NK-92 treated with Interleukin-12 subunit alpha and Interleukin-12 subunit beta, amount 100 ng/mL, for 24 hours (cell line): ENCODE results near the gene DCLRE1B.

Source experiments
- DNase-seq: peaks from one replicate; lab custom pipeline; 2025; lab: John Stamatoyannopoulos, UW

The DCLRE1B gene

GRCh38 chr1:113928187-113928930, 23.2 kb downstream of the DCLRE1B start:
- no peak for DNase-seq

- peak; percentile 85 for DNase-seq
Measured at GRCh38 chr1:113928941-113929749, 24.0 kb downstream of the DCLRE1B start, which contains the start of gene HIPK1. Gene HIPK1 (plus strand): TSS chr1:113929324.

- peak; percentile 68 for DNase-seq
Measured at GRCh38 chr1:113929750-113930498, 24.8 kb downstream of the DCLRE1B start.

GRCh38 chr1:113930499-113931161, 25.5 kb downstream of the DCLRE1B start:
- peak; percentile 71 for DNase-seq

- no peak for DNase-seq
Measured at GRCh38 chr1:113931451-113931851, 26.3 kb downstream of the DCLRE1B start.

- no peak for DNase-seq
Measured at GRCh38 chr1:113934006-113934405, 28.9 kb downstream of the DCLRE1B start.

GRCh38 chr1:113934511-113935055, 29.5 kb downstream of the DCLRE1B start:
- no peak for DNase-seq

GRCh38 chr1:113935176-113935575, 30.1 kb downstream of the DCLRE1B start:
- no peak for DNase-seq

GRCh38 chr1:113935970-113936369, 30.8 kb downstream of the DCLRE1B start:
- no peak for DNase-seq

- DNase-seq: no peak
Measured at GRCh38 chr1:113937146-113937545, 32.0 kb downstream of the DCLRE1B start.

- no peak for DNase-seq
Measured at GRCh38 chr1:113938192-113938591, 33.1 kb downstream of the DCLRE1B start.

GRCh38 chr1:113940365-113941244, 35.5 kb downstream of the DCLRE1B start:
- DNase-seq: no peak

GRCh38 chr1:113941245-113941559, 36.1 kb downstream of the DCLRE1B start:
- DNase-seq: no peak

GRCh38 chr1:113942527-113942926, 37.4 kb downstream of the DCLRE1B start:
- DNase-seq: no peak

- no peak for DNase-seq
Measured at GRCh38 chr1:113943028-113943811, 38.1 kb downstream of the DCLRE1B start.

GRCh38 chr1:113945329-113945728, 40.2 kb downstream of the DCLRE1B start:
- no peak for DNase-seq

- DNase-seq: no peak
Measured at GRCh38 chr1:113946112-113946511, 41.0 kb downstream of the DCLRE1B start.

GRCh38 chr1:113946678-113947387, 41.7 kb downstream of the DCLRE1B start:
- no peak for DNase-seq

- no peak for DNase-seq
Measured at GRCh38 chr1:113947388-113948107, 42.4 kb downstream of the DCLRE1B start.
